OCI-LY7 (cell line): Measurements from ENCODE around the gene INPP5K. TPM values are rescaled to one million over a fixed set of nuclear protein-coding genes. Genes with fewer than 3 reads are reported as not detected.
"Not testable (repeated sequence)": the region's sequence is repeated elsewhere in the genome, so short reads cannot be mapped to it uniquely, and the experiment has no call there.

Experiments
- BruUV-seq: library from RNA; stranded (reverse); fragments of 400-500 nt; replicated peaks from 2 replicates; lab custom pipeline; 2021; lab: Mats Ljungman, UMichigan
- CTCF ChIA-PET: fragments of 300-600 bp; sonication (Branson Sonifier 250); formaldehyde crosslinking; loops from one replicate; lab custom pipeline; 2022; ENCODE audit warnings: antibody characterized with exemption; ENCODE audit not compliant: unreplicated experiment; lab: Charles Lee
- POLR2A ChIA-PET: fragments of 300-600 bp; sonication (Branson Sonifier 250); formaldehyde crosslinking; loops from one replicate; lab custom pipeline; 2022; ENCODE audit warnings: antibody characterized with exemption; lab: Charles Lee
- DNase-seq: peaks from one replicate; pipeline ENCODE4 v3.0.0-alpha.2; 2015; ENCODE audit warnings: low spot score
- H2AFZ ChIP-seq: fragments of 200-600 bp; sonication (generic), shearing (Covaris generic); 2 replicates; pipeline ENCODE4 v1.6.1; 2014; ENCODE audit warnings: mild to moderate bottlenecking, antibody characterized with exemption, low read length, moderate library complexity
- H3K27ac ChIP-seq: fragments of 200-600 bp; sonication (generic); 2 replicates; pipeline ENCODE4 v1.5.1; 2014; ENCODE audit warnings: mixed run types, low read depth, mild to moderate bottlenecking, moderate library complexity, low read length, inconsistent platforms; ENCODE audit not compliant: poor library complexity, severe bottlenecking
- H3K36me3 ChIP-seq: fragments of 200-600 bp; sonication (generic); 2 replicates; pipeline ENCODE4 v1.6.1; 2014; ENCODE audit warnings: mild to moderate bottlenecking, antibody characterized with exemption, low read length, moderate library complexity, mixed read lengths; ENCODE audit not compliant: insufficient read depth
- H3K4me1 ChIP-seq: fragments of 200-600 bp; sonication (generic); 2 replicates; pipeline ENCODE4 v1.5.1; 2014; ENCODE audit warnings: mild to moderate bottlenecking, low read length; ENCODE audit not compliant: insufficient read depth, poor library complexity, severe bottlenecking
- H3K4me2 ChIP-seq: fragments of 200-600 bp; sonication (generic); 2 replicates; pipeline ENCODE4 v1.6.1; 2014; ENCODE audit warnings: mild to moderate bottlenecking, low read length
- H3K4me3 ChIP-seq: fragments of 200-600 bp; sonication (generic); 2 replicates; pipeline ENCODE4 v1.5.1; 2014; ENCODE audit warnings: mild to moderate bottlenecking, low read depth, low read length; ENCODE audit not compliant: poor library complexity, severe bottlenecking
- H3K79me2 ChIP-seq: fragments of 200-600 bp; sonication (generic); 2 replicates; pipeline ENCODE4 v1.6.1; 2016; ENCODE audit warnings: low read depth, mild to moderate bottlenecking, low read length, moderate library complexity, mixed read lengths; ENCODE audit not compliant: insufficient read depth
- H3K9me2 ChIP-seq: fragments of 200-600 bp; sonication (generic); 2 replicates; pipeline ENCODE4 v1.6.1; 2016; ENCODE audit warnings: mild to moderate bottlenecking, low read length, mixed read lengths; ENCODE audit not compliant: insufficient read depth
- H3K9me3 ChIP-seq: fragments of 200-600 bp; sonication (generic); 2 replicates; pipeline ENCODE4 v1.6.1; 2014; ENCODE audit warnings: mild to moderate bottlenecking, mixed run types, low read length, mixed read lengths
- H4K20me1 ChIP-seq: fragments of 200-600 bp; sonication (generic); 2 replicates; pipeline ENCODE4 v1.6.1; 2014; ENCODE audit warnings: mild to moderate bottlenecking, antibody characterized with exemption, low read length, moderate library complexity, mixed read lengths; ENCODE audit not compliant: insufficient read depth
- CTCF ChIP-seq: fragments of 200-600 bp; sonication (generic); conservative IDR thresholded peaks from 2 replicates; pipeline ENCODE4 v1.5.1; 2014; ENCODE audit warnings: mild to moderate bottlenecking, antibody characterized with exemption, low read length, moderate library complexity, mixed read lengths
- EZH2phosphoT487 ChIP-seq: fragments of 200-600 bp; sonication (generic); IDR thresholded peaks from 2 replicates; pipeline ENCODE4 v1.6.1; 2018; ENCODE audit warnings: low read depth, borderline replicate concordance, mild to moderate bottlenecking, mixed run types, antibody characterized with exemption, low read length, moderate library complexity, mixed read lengths
- intact Hi-C: fragments of 100-400 bp; cut with micrococcal nuclease; formaldehyde crosslinking; loops from one replicate; pipeline ENCODE4 v1.10.0; 2022; ENCODE audit not compliant: unreplicated experiment
- total RNA-seq, 2 experiments: library from RNA; depleted of rRNA in 1 of 2; stranded (reverse); fragments of >200 nt in 1 of 2; shearing (Covaris generic) in 1 of 2; gene quantifications; 2 replicates each; pipeline ENCODE4 v1.2.3, GENCODE V29; 2014 to 2022

The INPP5K gene
- total RNA-seq, 2 experiments from 2014 or later = 28.8 to 40.7 TPM

DNA sequence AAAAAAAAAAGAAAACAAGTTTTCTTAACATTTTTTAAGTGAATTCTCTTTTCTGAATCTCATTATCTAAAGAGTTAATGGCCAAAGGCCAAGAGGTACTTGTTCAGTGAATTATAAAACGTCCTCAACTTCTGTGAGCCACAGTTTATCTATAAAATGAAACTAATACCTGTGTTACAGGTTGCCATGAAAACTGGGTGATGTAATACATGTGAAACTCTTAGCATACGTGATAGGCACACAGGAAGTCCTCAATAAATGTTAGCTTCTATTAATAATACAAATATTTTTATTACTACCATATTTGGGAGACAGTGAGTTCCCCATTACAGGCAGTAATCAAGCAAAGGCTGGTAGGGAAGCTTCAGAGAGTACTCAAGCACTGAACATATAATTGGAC lies 13.5 kb upstream of the INPP5K start:
- no TSS peak for BruUV-seq
- CTCF ChIA-PET = no interaction called here

GRCh38 chr17:1526876-1527275 lies 10.5 kb upstream of the INPP5K start:
- H3K4me2 ChIP-seq, H3K79me2 ChIP-seq, H3K27ac ChIP-seq, H2AFZ ChIP-seq, H3K9me2 ChIP-seq, CTCF ChIA-PET, H3K9me3 ChIP-seq, BruUV-seq, DNase-seq, intact Hi-C loops, POLR2A ChIA-PET, H3K4me3 ChIP-seq, H4K20me1 ChIP-seq: not testable (repeated sequence)
- Histone ChIP-seq H3K4me1 (peaks cover 10% of the 10 kb centered on the region), H3K36me3 (peaks cover 42% of the 10 kb centered on the region)

More for the DNA sequence above, 13.5 kb upstream of the INPP5K start:
- Histone ChIP-seq H3K4me1 (peaks cover 10% of the 10 kb centered on the region), H3K9me2 (no peaks in the 10 kb centered on the region), H3K4me3 (no peak overlapping the region), H3K36me3 (peaks cover 66% of the 10 kb centered on the region), H4K20me1 (no peaks in the 10 kb centered on the region), H3K9me3 (no peaks in the 10 kb centered on the region), H3K27ac (no peak overlapping the region), H3K4me2 (no peak overlapping the region), H2AFZ (no peak overlapping the region), H3K79me2 (no peaks in the 10 kb centered on the region)
- intact Hi-C loops = loop anchor here (5.0 kb wide), 1 partner anchor 253 kb away; the partner anchor contains the start of gene TRARG1
- POLR2A ChIA-PET = interaction anchor here (0.7 kb wide), 1 partner anchor 135 kb away, joined by 4 read pairs; no protein-coding TSS in a partner anchor
- peak; percentile 23 for DNase-seq
- TF ChIP-seq CTCF (no peak), EZH2phosphoT487 (no peak)

GRCh38 chr17:1522626-1523025 lies 6.2 kb upstream of the INPP5K start:
- no peak overlapping the region for H3K27ac ChIP-seq
- no TSS peak for BruUV-seq
- no peaks in the 10 kb centered on the region for H3K9me3 ChIP-seq
- no peak overlapping the region for H2AFZ ChIP-seq
- no peaks in the 10 kb centered on the region for H4K20me1 ChIP-seq
- no peak for DNase-seq
- intact Hi-C loops = no loop called here
- H3K79me2 ChIP-seq = peaks cover 4% of the 10 kb centered on the region; the same call in 1 of the 2 replicates
- no peaks in the 10 kb centered on the region for H3K9me2 ChIP-seq
- H3K36me3 ChIP-seq = peaks cover 24% of the 10 kb centered on the region
- POLR2A ChIA-PET = interaction anchor here (0.7 kb wide), 1 partner anchor 14 kb away, joined by 3 read pairs; no protein-coding TSS in a partner anchor
- H3K4me3 ChIP-seq = no peak overlapping the region
- H3K4me1 ChIP-seq = peaks cover 9% of the 10 kb centered on the region
- H3K4me2 ChIP-seq = no peak overlapping the region
- no peak for TF ChIP-seq EZH2phosphoT487
- no peak for TF ChIP-seq CTCF
- CTCF ChIA-PET = interaction anchor here (0.6 kb wide), 1 partner anchor 9 kb away, joined by 3 read pairs; no protein-coding TSS in a partner anchor
